ENCODE data around the gene CCR9. TPM values are rescaled to one million over a fixed set of nuclear protein-coding genes. Genes with fewer than 3 reads are reported as not detected.

CCR9 gene
- total RNA-seq, 2 donors from 2014 or later, result 0.14 TPM; not detected in 1

- DNase-seq (no peak), ATAC-seq (replicated peaks in 1 of 2) (no peak)
- Mint-ChIP-seq H3K36me3 (ENCODE audit: insufficient read depth in 2 of 2) (peaks cover 42 to 52% of the 10 kb centered on the region in 2 donors), H3K4me3 (peak overlapping the region in 1 of 2 donors; percentile 66), H3K27ac (peak overlapping the region; percentile 77), H3K27me3 (ENCODE audit: low read depth) (peaks cover 11% of the 10 kb centered on the region), H3K4me1 (ENCODE audit: low read depth) (peaks cover 94% of the 10 kb centered on the region), H3K9me3 (no peaks in the 10 kb centered on the region)
Measured at GRCh38 chr3:45948311-45948781, 62.0 kb downstream of the CCR9 start.

- peaks cover 91% of the 10 kb centered on the region for H3K4me1 Mint-ChIP-seq (ENCODE audit: low read depth)
- DNase-seq, result no peak
- peak overlapping the region in 1 of 2 donors; percentile 66 for H3K4me3 Mint-ChIP-seq
- H3K27me3 Mint-ChIP-seq (ENCODE audit: low read depth), result peaks cover 11% of the 10 kb centered on the region
- H3K36me3 Mint-ChIP-seq (ENCODE audit: insufficient read depth in 2 of 2), result peaks cover 45 to 52% of the 10 kb centered on the region in 2 donors
- no peak for ATAC-seq (replicated peaks in 1 of 2)
- H3K27ac Mint-ChIP-seq, result peak overlapping the region; percentile 77
- H3K9me3 Mint-ChIP-seq, result no peaks in the 10 kb centered on the region
Measured at GRCh38 chr3:45948881-45949280, 62.5 kb downstream of the CCR9 start.

- H3K36me3 Mint-ChIP-seq (ENCODE audit: insufficient read depth in 2 of 2), result peaks cover 49 to 55% of the 10 kb centered on the region in 2 donors
- H3K27ac Mint-ChIP-seq, result no peak overlapping the region
- DNase-seq (no peak), ATAC-seq (replicated peaks in 1 of 2) (no peak)
- peaks cover 11% of the 10 kb centered on the region for H3K27me3 Mint-ChIP-seq (ENCODE audit: low read depth)
- peaks cover 85% of the 10 kb centered on the region for H3K4me1 Mint-ChIP-seq (ENCODE audit: low read depth)
- no peaks in the 10 kb centered on the region for H3K9me3 Mint-ChIP-seq
- peak overlapping the region in 1 of 2 donors; percentile 33 for H3K4me3 Mint-ChIP-seq
Measured at GRCh38 chr3:45949432-45949831, 63.1 kb downstream of the CCR9 start.

- peak overlapping the region; percentile 13 to 33 for H3K4me3 Mint-ChIP-seq
- ATAC-seq (replicated peaks in 1 of 2) (no peak), DNase-seq (no peak)
- H3K27me3 Mint-ChIP-seq (ENCODE audit: low read depth), result peaks cover 7% of the 10 kb centered on the region
- peak overlapping the region; percentile 89 for H3K27ac Mint-ChIP-seq
- no peaks in the 10 kb centered on the region for H3K9me3 Mint-ChIP-seq
- H3K4me1 Mint-ChIP-seq (ENCODE audit: low read depth), result peaks cover 79% of the 10 kb centered on the region
- peaks cover 54 to 59% of the 10 kb centered on the region in 2 donors for H3K36me3 Mint-ChIP-seq (ENCODE audit: insufficient read depth in 2 of 2)
Measured at GRCh38 chr3:45950131-45950530, 63.8 kb downstream of the CCR9 start.

GRCh38 chr3:45950686-45951600, 64.6 kb downstream of the CCR9 start:
- H3K4me1 Mint-ChIP-seq (ENCODE audit: low read depth), result peaks cover 71% of the 10 kb centered on the region
- no peaks in the 10 kb centered on the region for H3K27me3 Mint-ChIP-seq (ENCODE audit: low read depth)
- peak overlapping the region; percentile 33 to 45 for H3K4me3 Mint-ChIP-seq
- H3K27ac Mint-ChIP-seq, result peak overlapping the region; percentile 89
- H3K36me3 Mint-ChIP-seq (ENCODE audit: insufficient read depth in 2 of 2), result peaks cover 53 to 59% of the 10 kb centered on the region in 2 donors
- DNase-seq, result peak; percentile 80 to 85
- no peaks in the 10 kb centered on the region for H3K9me3 Mint-ChIP-seq
- peak; percentile 81 to 88 for ATAC-seq (replicated peaks in 1 of 2)

GRCh38 chr3:45951946-45952345, 65.6 kb downstream of the CCR9 start:
- Mint-ChIP-seq H3K4me1 (ENCODE audit: low read depth) (peaks cover 61% of the 10 kb centered on the region), H3K36me3 (ENCODE audit: insufficient read depth in 2 of 2) (peaks cover 53 to 54% of the 10 kb centered on the region in 2 donors), H3K27me3 (ENCODE audit: low read depth) (no peaks in the 10 kb centered on the region), H3K9me3 (no peaks in the 10 kb centered on the region), H3K27ac (peak overlapping the region; percentile 48), H3K4me3 (peak overlapping the region in 1 of 2 donors; percentile 48)
- ATAC-seq (replicated peaks in 1 of 2), result no peak
- no peak for DNase-seq

GRCh38 chr3:45952456-45952855, 66.1 kb downstream of the CCR9 start:
- peaks cover 57% of the 10 kb centered on the region for H3K4me1 Mint-ChIP-seq (ENCODE audit: low read depth)
- no peaks in the 10 kb centered on the region for H3K27me3 Mint-ChIP-seq (ENCODE audit: low read depth)
- no peak for ATAC-seq (replicated peaks in 1 of 2)
- peaks cover 48 to 52% of the 10 kb centered on the region in 2 donors for H3K36me3 Mint-ChIP-seq (ENCODE audit: insufficient read depth in 2 of 2)
- H3K4me3 Mint-ChIP-seq, result peak overlapping the region in 1 of 2 donors; percentile 48
- H3K27ac Mint-ChIP-seq, result no peak overlapping the region
- H3K9me3 Mint-ChIP-seq, result no peaks in the 10 kb centered on the region
- no peak for DNase-seq

Other genes with a start within 250 kb of the CCR9 start
- gene SACM1L, start 197.1 kb upstream of the CCR9 start, total RNA-seq, result 10 to 100 TPM; 77.1 to 78.4 TPM
- not detected for gene SLC6A20, start 90.0 kb upstream of the CCR9 start, total RNA-seq
- 1 to 10 TPM; 4.9 to 8.8 TPM for gene LZTFL1, start 44.4 kb upstream of the CCR9 start, total RNA-seq
- gene CXCR6, start 56.9 kb downstream of the CCR9 start, total RNA-seq, result 10 to 100 TPM in 1 of 2 donors, 1 to 10 TPM in 1; 2.0 to 13.1 TPM
- gene FYCO1, start 109.3 kb downstream of the CCR9 start, total RNA-seq, result 10 to 100 TPM; 17.6 to 25.1 TPM
- gene XCR1, start 140.9 kb downstream of the CCR9 start, total RNA-seq, result not detected

All from activated T-cell treated with anti-CD3 and anti-CD28 coated beads, Interleukin-2, amount 50 U/mL, for 72 hours (primary cell).